H1 (cell line): ENCODE measurements around the gene TRPM6. TPM values are rescaled to one million over a fixed set of nuclear protein-coding genes. Genes with fewer than 3 reads are reported as not detected.

Source experiments
- CTCF ChIA-PET: fragments of 300-600 bp; sonication (Branson Sonifier 250); formaldehyde crosslinking; loops from one replicate; lab custom pipeline; 2021; ENCODE audit not compliant: partially characterized antibody; lab: Charles Lee
- POLR2A ChIA-PET: fragments of 300-600 bp; sonication (Branson Sonifier 250); formaldehyde crosslinking; loops from one replicate; lab custom pipeline; 2021; ENCODE audit warnings: inconsistent platforms; ENCODE audit not compliant: partially characterized antibody; lab: Charles Lee
- DNase-seq, 2 experiments: peaks; one replicate each; pipeline versions ENCODE4 v3.0.0 to v3.0.0-alpha.2; 2010 to 2022; ENCODE audit warnings: low spot score in 2 of 2, low read depth in 1 of 2, mixed read lengths in 1 of 2
- FAIRE-seq: peaks from 2 replicates; lab custom pipeline; 2011; peaks lifted over from hg19 to GRCh38; lab: Jason Lieb, UNC
- H2AFZ ChIP-seq: 2 replicates; pipeline ENCODE4 v1.8.1; 2012; ENCODE audit warnings: low read length, inconsistent platforms
- H2AK5ac ChIP-seq: 2 replicates; pipeline ENCODE4 v1.6.1; 2013; ENCODE audit warnings: low read depth, low read length
- H2BK120ac ChIP-seq: replicated peaks from 2 replicates; pipeline ENCODE3; 2013; ENCODE audit warnings: low read depth, low read length, inconsistent platforms
- H2BK12ac ChIP-seq: 2 replicates; pipeline ENCODE4 v1.6.1; 2013; ENCODE audit warnings: low read depth, low read length
- H2BK15ac ChIP-seq: 2 replicates; pipeline ENCODE4 v1.6.1; 2013; ENCODE audit warnings: low read length
- H2BK20ac ChIP-seq: 2 replicates; pipeline ENCODE4 v1.6.1; 2013; ENCODE audit warnings: low read length
- H2BK5ac ChIP-seq: 2 replicates; pipeline ENCODE4 v1.6.1; 2013; ENCODE audit warnings: low read depth, low read length
- H3K14ac ChIP-seq: 2 replicates; pipeline ENCODE4 v1.6.1; 2013; ENCODE audit warnings: inconsistent platforms; ENCODE audit not compliant: insufficient read length
- H3K18ac ChIP-seq: 2 replicates; pipeline ENCODE4 v1.6.1; 2013; ENCODE audit warnings: low read length; ENCODE audit errors: extremely low read depth
- H3K23ac ChIP-seq: 2 replicates; pipeline ENCODE4 v1.6.1; 2013; ENCODE audit warnings: inconsistent platforms; ENCODE audit not compliant: insufficient read length
- H3K23me2 ChIP-seq: 2 replicates; pipeline ENCODE4 v1.6.1; 2013; ENCODE audit warnings: low read depth, low read length
- H3K27ac ChIP-seq: 2 replicates; pipeline ENCODE4 v1.6.1; 2011; ENCODE audit warnings: low read depth, low read length, inconsistent platforms
- H3K27me3 ChIP-seq, 4 experiments: replicated peaks in 1 of 4; 1 replicate in 1 of 4; 2 replicates in 3 of 4; pipeline versions ENCODE4 v1.6.1 to v1.8.1; 2011 to 2013; ENCODE audit warnings: low read length in 3 of 4, mild to moderate bottlenecking in 3 of 4, inconsistent platforms in 2 of 4, mixed read lengths in 2 of 4, moderate library complexity in 1 of 4; ENCODE audit not compliant: control insufficient read depth in 3 of 4, insufficient read depth in 3 of 4; ENCODE audit errors: extremely low read depth in 1 of 4
- H3K36me3 ChIP-seq, 4 experiments: 2 replicates each; pipeline versions ENCODE4 v1.6.1 to v1.8.1; 2011 to 2013; ENCODE audit warnings: mild to moderate bottlenecking in 4 of 4, low read length in 3 of 4, moderate library complexity in 2 of 4, control low read depth in 1 of 4, inconsistent platforms in 1 of 4; ENCODE audit not compliant: insufficient read depth in 4 of 4, control insufficient read depth in 2 of 4
- H3K4ac ChIP-seq: replicated peaks from 2 replicates; pipeline ENCODE3; 2013; ENCODE audit warnings: low read length, low read depth, mixed read lengths, inconsistent platforms; ENCODE audit not compliant: insufficient read length
- H3K4me1 ChIP-seq, 4 experiments: replicated peaks in 1 of 4; 1 replicate in 1 of 4; 2 replicates in 3 of 4; pipeline versions ENCODE4 v1.6.1 to v1.8.1; 2011 to 2013; ENCODE audit warnings: low read length in 3 of 4, inconsistent platforms in 2 of 4, mixed read lengths in 1 of 4; ENCODE audit not compliant: insufficient read depth in 4 of 4, control insufficient read depth in 3 of 4
- H3K4me2 ChIP-seq, 2 experiments: 2 replicates each; pipeline versions ENCODE4 v1.6.1 to v1.8.1; 2011 to 2013; ENCODE audit warnings: low read depth in 2 of 2, low read length in 2 of 2, control low read depth in 1 of 2, inconsistent platforms in 1 of 2, mild to moderate bottlenecking in 1 of 2; ENCODE audit not compliant: insufficient read depth in 1 of 2
- H3K4me3 ChIP-seq, 4 experiments: fragments of 200-600, 300-600 bp in 1 of 4; sonication (generic), shearing (Covaris generic), sonication (Bioruptor Twin) in 1 of 4; 2 replicates each; pipeline versions ENCODE4 v1.5.1 to v1.8.1; 2011 to 2016; ENCODE audit warnings: low read length in 4 of 4, low read depth in 3 of 4, control low read depth in 2 of 4, inconsistent platforms in 2 of 4, mild to moderate bottlenecking in 2 of 4, mixed read lengths in 1 of 4, moderate library complexity in 1 of 4; ENCODE audit not compliant: insufficient read depth in 2 of 4; ENCODE audit errors: extremely low read depth in 1 of 4
- H3K56ac ChIP-seq: replicated peaks from 2 replicates; pipeline ENCODE3; 2013; ENCODE audit warnings: low read depth, mild to moderate bottlenecking, mixed read lengths, low read length, inconsistent platforms; ENCODE audit not compliant: insufficient read length
- H3K79me1 ChIP-seq: 2 replicates; pipeline ENCODE4 v1.6.1; 2013; ENCODE audit warnings: low read depth, low read length, control low read depth
- H3K79me2 ChIP-seq, 2 experiments: 2 replicates each; pipeline versions ENCODE4 v1.6.1 to v1.8.1; 2012 to 2013; ENCODE audit warnings: low read length in 2 of 2, mild to moderate bottlenecking in 2 of 2, inconsistent platforms in 1 of 2; ENCODE audit not compliant: insufficient read depth in 2 of 2, control insufficient read depth in 1 of 2
- H3K9ac ChIP-seq, 4 experiments: replicated peaks in 1 of 4; 1 replicate in 1 of 4; 2 replicates in 3 of 4; pipeline versions ENCODE4 v1.6.1 to v1.8.1; 2011 to 2013; ENCODE audit warnings: low read depth in 3 of 4, low read length in 3 of 4, control low read depth in 2 of 4, mild to moderate bottlenecking in 2 of 4, moderate library complexity in 2 of 4, inconsistent platforms in 1 of 4; ENCODE audit errors: extremely low read depth in 1 of 4
- H3K9me3 ChIP-seq, 2 experiments: 2 replicates each; pipeline versions ENCODE4 v1.6.1 to v1.8.1; 2012 to 2013; ENCODE audit warnings: mild to moderate bottlenecking in 2 of 2, moderate library complexity in 2 of 2, control low read depth in 1 of 2, inconsistent platforms in 1 of 2, low read depth in 1 of 2, low read length in 1 of 2, mixed read lengths in 1 of 2; ENCODE audit not compliant: insufficient read depth in 2 of 2
- H4K20me1 ChIP-seq, 2 experiments: replicated peaks in 1 of 2; 2 replicates each; pipeline versions ENCODE3 to v1.8.1; 2011 to 2013; ENCODE audit warnings: inconsistent platforms in 2 of 2, low read length in 2 of 2, mild to moderate bottlenecking in 1 of 2; ENCODE audit not compliant: insufficient read depth in 2 of 2, control insufficient read depth in 1 of 2
- H4K5ac ChIP-seq: 2 replicates; pipeline ENCODE4 v1.6.1; 2013; ENCODE audit warnings: low read length, low read depth, mixed read lengths, inconsistent platforms; ENCODE audit not compliant: insufficient read length
- H4K8ac ChIP-seq: 2 replicates; pipeline ENCODE4 v1.8.0; 2013; ENCODE audit warnings: mild to moderate bottlenecking, moderate library complexity, low read length, inconsistent platforms; ENCODE audit not compliant: insufficient read depth; ENCODE audit errors: extremely low read depth
- H4K91ac ChIP-seq: replicated peaks from 2 replicates; pipeline ENCODE3; 2013; ENCODE audit warnings: low read length, mixed read lengths, inconsistent platforms; ENCODE audit not compliant: insufficient read length
- BACH1 ChIP-seq: IDR thresholded peaks from 2 replicates; pipeline ENCODE4 v1.6.1; 2012; ENCODE audit warnings: low read length, improper control_type of control experiment
- BRCA1 ChIP-seq: IDR thresholded peaks from 2 replicates; pipeline ENCODE4 v1.6.1; 2012; ENCODE audit warnings: low read depth, low read length, improper control_type of control experiment
- CBX5 ChIP-seq: fragments of 300-800, 300-1000 bp; sonication (generic); IDR thresholded peaks from 2 replicates; pipeline ENCODE4 v1.7.1; 2016; ENCODE audit warnings: antibody characterized with exemption, low read length, low read depth
- JUN ChIP-seq: IDR thresholded peaks from 2 replicates; pipeline ENCODE4 v1.6.1; 2011; ENCODE audit warnings: low read depth, mild to moderate bottlenecking, improper control_type of control experiment, low read length
- KDM1A ChIP-seq: fragments of 200-600, 300-600 bp; sonication (generic); IDR thresholded peaks from 2 replicates; pipeline ENCODE4 v1.7.1; 2016; ENCODE audit warnings: mild to moderate bottlenecking, low read length, borderline replicate concordance
- KDM4A ChIP-seq: IDR thresholded peaks from one replicate; pipeline ENCODE4 v1.7.1; 2012; ENCODE audit warnings: low read depth, mild to moderate bottlenecking, moderate library complexity, low read length, inconsistent platforms; ENCODE audit not compliant: severe bottlenecking
- MAFK ChIP-seq: IDR thresholded peaks from 2 replicates; pipeline ENCODE4 v1.6.1; 2012; ENCODE audit warnings: low read depth, mild to moderate bottlenecking, improper control_type of control experiment, low read length
- RXRA ChIP-seq: IDR thresholded peaks from 2 replicates; pipeline ENCODE4 v1.6.1; 2011; ENCODE audit warnings: low read depth, mild to moderate bottlenecking, low read length, moderate library complexity; ENCODE audit not compliant: insufficient read depth
- SIX5 ChIP-seq: IDR thresholded peaks from 2 replicates; pipeline ENCODE4 v1.6.1; 2011; ENCODE audit warnings: mild to moderate bottlenecking, low read depth, low read length
- TBP ChIP-seq: IDR thresholded peaks from 2 replicates; pipeline ENCODE4 v1.6.1; 2011; ENCODE audit warnings: low read depth, low read length, improper control_type of control experiment
- YY1 ChIP-seq: IDR thresholded peaks from 2 replicates; pipeline ENCODE4 v1.6.1; 2011; ENCODE audit warnings: low read depth, mild to moderate bottlenecking, low read length
- WGBS, 2 experiments: shearing (Covaris generic) in 1 of 2; methylation state at CpG; one replicate each; pipeline versions ENCODE4 v1.1.6 to v1.1.7; 2013 to 2015; ENCODE audit warnings: low lambda C conversion rate in 2 of 2, mixed read lengths in 2 of 2, inconsistent platforms in 1 of 2, low coverage in 1 of 2, missing lambda C conversion rate in 1 of 2; ENCODE audit not compliant: insufficient replicate concordance in 2 of 2, insufficient coverage in 1 of 2, insufficient read length in 1 of 2; ENCODE audit errors: extremely low coverage in 1 of 2, missing lambda C conversion rate in 1 of 2; 5-methylcytosine and 5-hydroxymethylcytosine counted together
- polyA plus RNA-seq, 7 experiments: library from polyadenylated mRNA; depleted of rRNA in 3 of 7; stranded (reverse) in 5 of 7; unstranded in 2 of 7; fragments of >200 nt in 5 of 7; fragments of 200-250 nt in 2 of 7; gene quantifications; 1 replicate in 5 of 7; 2 replicates in 1 of 7; 4 replicates in 1 of 7; pipeline versions ENCODE4 v1.2.1 to v1.2.3, GENCODE V29; 2011 to 2013; ENCODE audit warnings: missing spikeins in 2 of 7, mixed read lengths in 2 of 7
- total RNA-seq: library from RNA; stranded (reverse); fragmentation: NEBNext Ultra II Directional; extraction: Animal tissue kit (Norgen Biotek cat#: 25700); gene quantifications from 2 replicates; pipeline ENCODE4 v1.2.1, GENCODE V29; 2021
- TF ChIP-seq, protein P1 (sequence below): IDR thresholded peaks from 2 replicates; pipeline ENCODE4 v1.6.1; 2012; ENCODE audit warnings: inconsistent platforms
- TF ChIP-seq, protein P2 (sequence below): IDR thresholded peaks from 2 replicates; pipeline ENCODE4 v1.6.1; 2012; ENCODE audit warnings: inconsistent platforms

Gene TRPM6
- total and polyA plus RNA-seq, 2 of the 8 experiments (the other 6 are each of a cell fraction or from before 2014, with no cell fraction given): 0.45 to 1.5 TPM

DNA sequence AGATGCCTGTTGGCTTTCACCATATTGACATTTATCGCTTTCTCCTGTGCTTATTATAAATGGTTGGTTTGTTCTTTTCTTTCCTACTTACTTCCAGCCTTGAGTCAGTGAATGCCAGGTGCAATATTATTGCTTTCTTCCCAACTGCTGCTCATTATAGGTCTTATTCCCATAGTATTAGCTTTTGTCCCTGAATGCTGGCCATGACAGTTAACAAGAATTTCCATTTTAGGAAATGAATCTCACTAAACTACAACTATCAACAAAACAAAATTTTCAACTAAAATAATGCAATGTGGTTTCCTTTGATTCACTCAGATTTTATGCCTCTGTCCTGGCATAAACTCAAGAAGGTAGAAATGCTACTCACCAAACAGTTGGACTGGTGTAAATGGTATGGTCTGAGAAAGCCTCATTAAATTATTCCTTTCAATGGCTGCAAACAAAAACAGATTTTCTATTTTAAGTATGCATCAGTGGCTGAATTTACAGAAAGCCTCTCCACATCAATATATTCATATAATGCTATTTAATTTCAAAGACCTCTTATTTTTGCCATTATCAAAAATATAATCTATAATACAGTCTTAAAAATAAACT lies 145.4 kb downstream of the TRPM6 start:
- H3K18ac ChIP-seq: no peak overlapping the region
- H2AK5ac ChIP-seq: no peak overlapping the region
- POLR2A ChIA-PET: no interaction called here
- TF ChIP-seq KDM4A: no peak
- TF ChIP-seq MAFK: no peak
- TF ChIP-seq, protein P1, sequence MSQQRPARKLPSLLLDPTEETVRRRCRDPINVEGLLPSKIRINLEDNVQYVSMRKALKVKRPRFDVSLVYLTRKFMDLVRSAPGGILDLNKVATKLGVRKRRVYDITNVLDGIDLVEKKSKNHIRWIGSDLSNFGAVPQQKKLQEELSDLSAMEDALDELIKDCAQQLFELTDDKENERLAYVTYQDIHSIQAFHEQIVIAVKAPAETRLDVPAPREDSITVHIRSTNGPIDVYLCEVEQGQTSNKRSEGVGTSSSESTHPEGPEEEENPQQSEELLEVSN: no peak
- no peak for TF ChIP-seq TBP
- no peak for TF ChIP-seq RXRA
- no peak for TF ChIP-seq KDM1A
- no peak for TF ChIP-seq BACH1
- TF ChIP-seq SIX5: no peak
- TF ChIP-seq, protein P2, sequence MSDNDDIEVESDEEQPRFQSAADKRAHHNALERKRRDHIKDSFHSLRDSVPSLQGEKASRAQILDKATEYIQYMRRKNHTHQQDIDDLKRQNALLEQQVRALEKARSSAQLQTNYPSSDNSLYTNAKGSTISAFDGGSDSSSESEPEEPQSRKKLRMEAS: no peak
- TF ChIP-seq BRCA1: no peak
- TF ChIP-seq CBX5: no peak
- TF ChIP-seq YY1: no peak
- no peak for TF ChIP-seq JUN

More for the DNA sequence above, 145.4 kb downstream of the TRPM6 start:
- H3K4me2 ChIP-seq: no peak overlapping the region
- H3K23ac ChIP-seq: no peak overlapping the region
- H4K5ac ChIP-seq: no peak overlapping the region
- FAIRE-seq (peak; percentile 13), DNase-seq (no peak)
- no peak overlapping the region for H4K8ac ChIP-seq
- WGBS, 2 experiments: 93% methylated on average over 1 of the region's 1 CpG; no CpG with 5 or more reads in 1 of the 2 experiments
- H2BK5ac ChIP-seq: no peak overlapping the region
- no peaks in the 10 kb centered on the region; the same call in 1 of the 2 replicates for H3K79me1 ChIP-seq
- CTCF ChIA-PET: interaction anchor here (0.6 to 2.6 kb wide), 18 partner anchors 9 to 366 kb away, joined by 3 to 10 read pairs (median 5); no protein-coding TSS in a partner anchor
- H2BK15ac ChIP-seq: no peak overlapping the region
- H3K23me2 ChIP-seq: peaks cover 2% of the 10 kb centered on the region; the same call in 1 of the 2 replicates
- H2BK20ac ChIP-seq: no peak overlapping the region
- H3K27ac ChIP-seq: no peak overlapping the region
- H3K4me3 ChIP-seq: no peak overlapping the region
- H3K4ac ChIP-seq: no peak overlapping the region
- H3K27me3 ChIP-seq: no peaks in the 10 kb centered on the region
- H3K9ac ChIP-seq: no peak overlapping the region
- no peak overlapping the region for H2BK12ac ChIP-seq
- H3K14ac ChIP-seq: no peak overlapping the region
- no peaks in the 10 kb centered on the region for H3K36me3 ChIP-seq
- no peak overlapping the region for H3K56ac ChIP-seq
- no peak overlapping the region for H4K91ac ChIP-seq
- H3K9me3 ChIP-seq: no peaks in the 10 kb centered on the region
- H3K4me1 ChIP-seq: no peaks in the 10 kb centered on the region
- no peak overlapping the region for H2AFZ ChIP-seq
- no peaks in the 10 kb centered on the region for H4K20me1 ChIP-seq
- H3K79me2 ChIP-seq: no peaks in the 10 kb centered on the region
- no peak overlapping the region for H2BK120ac ChIP-seq
